Embryonic facial prominence (tissue), 1 donor: ENCODE measurements around the gene GMDS.

Experiments used
- DNase-seq: peaks from one replicate; pipeline ENCODE4 v3.0.0-alpha.2; 2016; ENCODE audit errors: extremely low spot score

The GMDS gene

GRCh38 chr6:1574083-1574761 is 671.2 kb downstream of the GMDS start:
- DNase-seq: no peak
